ENCODE measurements around the gene B4GALT7.

B4GALT7 gene

DNA sequence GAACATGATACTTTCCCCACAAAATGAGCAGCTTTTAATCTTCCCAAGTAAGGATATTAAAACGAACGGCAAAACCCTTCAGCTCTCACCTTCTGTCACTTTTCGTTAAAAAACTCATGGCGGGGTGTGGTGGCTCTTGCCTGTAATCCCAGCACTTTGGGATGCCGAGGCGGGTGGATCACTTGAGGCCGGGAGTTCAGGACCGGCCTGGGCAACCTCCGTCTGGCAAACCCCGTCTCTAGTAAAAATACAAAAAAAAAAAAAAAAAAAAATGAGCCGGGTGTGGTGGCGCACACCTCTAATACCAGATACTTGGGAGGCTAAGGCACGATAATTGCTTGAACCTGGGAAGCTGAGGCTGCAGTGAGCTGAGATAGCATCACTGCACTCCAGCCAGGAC lies 7.0 kb upstream of the B4GALT7 start:
- DNase-seq (ENCODE audit: low read depth, low spot score) = no peak

GRCh38 chr5:177593511-177593910 lies 6.4 kb upstream of the B4GALT7 start:
- DNase-seq (ENCODE audit: low read depth, low spot score) = no peak

DNA sequence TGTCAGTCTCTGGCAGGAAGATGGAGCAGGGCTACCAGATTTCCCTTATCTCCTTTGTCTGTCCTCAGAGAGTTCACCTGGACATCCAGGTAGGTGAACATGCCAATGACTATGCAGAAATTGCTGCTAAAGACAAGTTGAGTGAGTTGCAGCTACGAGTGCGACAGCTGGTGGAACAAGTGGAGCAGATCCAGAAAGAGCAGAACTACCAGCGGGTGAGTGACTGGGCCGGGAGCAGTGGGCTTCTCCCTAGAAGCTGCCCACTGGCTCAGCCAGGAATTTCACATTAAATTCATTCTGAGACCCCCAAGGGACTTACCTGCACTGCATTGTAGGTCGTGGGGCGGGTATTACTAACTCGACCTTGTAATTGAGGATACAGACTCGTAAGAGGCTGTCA lies 5.9 kb upstream of the B4GALT7 start:
- DNase-seq (ENCODE audit: low read depth, low spot score) = no peak

GRCh38 chr5:177595026-177595585 lies 4.8 kb upstream of the B4GALT7 start:
- no peak for DNase-seq (ENCODE audit: low read depth, low spot score)

- DNase-seq (ENCODE audit: low read depth, low spot score) = no peak
Observed at GRCh38 chr5:177595991-177596774, 3.7 kb upstream of the B4GALT7 start.

DNA sequence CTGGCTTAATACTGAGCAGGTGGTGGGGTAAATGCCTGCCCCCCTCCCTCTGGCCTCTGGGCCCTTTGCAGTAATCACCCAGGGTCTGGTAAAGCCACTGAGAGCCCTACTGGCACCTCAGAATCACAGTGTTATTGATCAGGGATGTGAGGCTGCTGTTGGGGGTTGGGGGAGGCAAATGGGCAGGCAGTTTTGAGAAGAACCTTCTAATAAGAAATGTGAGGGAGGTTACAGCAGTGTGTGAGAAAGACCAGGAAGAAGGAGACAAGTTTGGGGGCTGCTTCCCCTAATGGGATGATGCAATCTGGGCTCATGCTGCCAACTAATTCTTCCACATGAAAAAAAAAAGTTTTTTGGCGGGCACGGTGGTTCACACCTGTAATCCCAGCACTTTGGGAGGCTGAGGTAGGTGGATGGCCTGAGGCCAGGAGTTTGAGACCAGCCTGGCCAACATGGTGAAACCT lies 3.1 kb upstream of the B4GALT7 start:
- DNase-seq (ENCODE audit: low read depth, low spot score) = no peak

DNA sequence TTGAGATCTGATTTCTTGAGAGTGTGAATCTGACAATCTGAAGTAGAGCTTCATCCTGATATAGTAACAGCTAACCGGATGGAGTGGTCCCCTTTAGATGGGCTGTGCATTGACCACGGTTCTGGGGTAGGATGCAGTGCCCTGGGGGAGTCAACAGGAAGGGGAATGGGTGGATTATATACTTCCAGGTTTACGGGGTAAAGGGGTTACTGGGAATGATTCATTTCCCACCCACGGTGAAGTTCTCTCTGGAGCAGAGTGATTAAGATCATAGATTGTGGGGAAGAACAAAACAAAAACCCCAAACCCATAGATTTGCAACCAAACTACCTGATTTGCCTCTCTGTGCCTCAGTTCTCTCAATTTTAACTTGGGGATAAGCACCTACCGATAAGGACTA lies 1.5 kb upstream of the B4GALT7 start:
- DNase-seq (ENCODE audit: low read depth, low spot score) = no peak

DNA sequence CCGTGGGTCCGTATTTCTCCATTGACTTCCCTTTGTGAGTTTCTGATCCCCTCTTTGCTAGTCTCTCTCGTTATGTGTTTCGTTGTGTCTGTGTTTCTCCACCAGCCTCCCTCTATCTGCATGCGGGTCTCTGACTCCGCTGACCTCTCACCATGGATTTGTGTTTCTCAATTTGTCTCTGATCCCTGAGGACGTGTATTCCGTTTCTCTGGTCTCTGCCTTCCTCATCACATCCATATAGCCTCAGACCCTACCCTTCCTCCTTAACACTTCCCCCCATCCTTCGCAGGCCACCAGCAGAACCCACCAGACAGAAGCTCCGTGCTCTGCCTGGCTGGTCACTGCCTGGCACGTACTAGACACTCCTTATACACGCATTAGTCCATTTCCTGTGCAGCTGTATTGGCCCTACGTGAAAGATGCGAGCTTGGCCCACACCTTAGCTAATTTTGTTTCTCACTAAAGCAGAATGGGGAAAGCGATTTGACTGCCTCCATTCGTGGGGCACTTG lies 631 bp downstream of the B4GALT7 start:
- no peak for DNase-seq (ENCODE audit: low read depth, low spot score)

- DNase-seq (ENCODE audit: low read depth, low spot score) = no peak
Observed at GRCh38 chr5:177601126-177601525, 1.2 kb downstream of the B4GALT7 start.

- DNase-seq (ENCODE audit: low read depth, low spot score) = no peak
Observed at GRCh38 chr5:177601577-177602457, 1.9 kb downstream of the B4GALT7 start.

- DNase-seq (ENCODE audit: low read depth, low spot score) = no peak
Observed at GRCh38 chr5:177602458-177602830, 2.5 kb downstream of the B4GALT7 start.

- no peak for DNase-seq (ENCODE audit: low read depth, low spot score)
Observed at GRCh38 chr5:177603631-177604030, 3.7 kb downstream of the B4GALT7 start.

- DNase-seq (ENCODE audit: low read depth, low spot score) = no peak
Observed at GRCh38 chr5:177604116-177604521, 4.2 kb downstream of the B4GALT7 start.

DNA sequence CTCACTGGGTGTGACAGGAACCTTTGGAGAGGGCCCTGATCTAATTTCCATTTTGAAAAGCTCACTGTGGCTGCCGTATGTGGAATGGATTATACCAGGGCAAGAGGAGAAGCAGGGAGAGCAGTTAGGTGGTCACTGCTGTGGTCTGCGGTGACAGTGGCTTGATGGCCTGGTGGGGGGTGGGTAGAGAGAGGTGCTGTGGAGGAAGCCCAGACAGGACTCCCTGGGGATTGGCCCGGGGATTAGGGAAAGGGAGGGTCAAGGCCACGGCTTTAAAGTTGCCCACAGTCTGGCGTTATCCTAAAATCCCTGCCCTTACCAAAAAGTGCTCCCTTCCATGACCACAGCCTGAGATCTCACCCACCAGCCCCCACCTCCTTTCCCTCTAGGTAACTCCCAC lies 4.7 kb downstream of the B4GALT7 start:
- DNase-seq (ENCODE audit: low read depth, low spot score) = no peak

GRCh38 chr5:177605078-177605477 lies 5.1 kb downstream of the B4GALT7 start:
- no peak for DNase-seq (ENCODE audit: low read depth, low spot score)

DNA sequence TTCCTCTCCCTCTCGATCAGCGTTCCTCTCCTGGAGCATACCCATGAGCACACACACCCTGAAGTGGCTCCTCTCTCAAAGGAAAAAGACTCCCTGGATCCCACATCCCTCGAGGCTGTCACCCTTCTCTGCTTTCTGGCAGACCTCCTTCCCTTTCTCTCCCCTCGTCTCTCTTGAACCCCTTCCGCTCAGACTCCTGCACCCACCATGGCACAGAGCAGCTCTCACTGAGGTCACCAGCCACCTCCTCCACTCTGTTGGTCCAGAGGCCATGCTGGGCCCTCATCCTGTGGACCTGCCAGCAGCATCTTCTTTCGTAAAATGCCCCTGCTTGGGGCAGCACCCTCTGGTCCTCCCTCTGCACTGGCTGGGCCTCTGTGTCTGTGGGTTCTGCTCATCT lies 5.7 kb downstream of the B4GALT7 start:
- DNase-seq (ENCODE audit: low read depth, low spot score) = no peak

GRCh38 chr5:177606071-177607051 lies 6.4 kb downstream of the B4GALT7 start:
- DNase-seq (ENCODE audit: low read depth, low spot score) = no peak

DNA sequence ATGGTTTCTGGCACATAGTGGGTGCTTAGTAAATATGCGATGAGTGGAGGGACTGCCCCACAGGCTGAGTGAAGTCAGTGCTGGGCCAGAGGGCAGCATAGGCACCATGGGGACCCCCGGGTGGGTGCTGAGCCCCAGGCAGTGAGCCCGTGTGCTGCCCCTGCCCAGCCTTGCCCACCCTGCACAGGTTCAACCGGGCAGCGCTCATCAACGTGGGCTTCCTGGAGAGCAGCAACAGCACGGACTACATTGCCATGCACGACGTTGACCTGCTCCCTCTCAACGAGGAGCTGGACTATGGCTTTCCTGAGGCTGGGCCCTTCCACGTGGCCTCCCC lies 7.2 kb downstream of the B4GALT7 start:
- DNase-seq (ENCODE audit: low read depth, low spot score) = no peak

GRCh38 chr5:177607452-177608192 lies 7.7 kb downstream of the B4GALT7 start:
- peak; percentile 46 for DNase-seq (ENCODE audit: low read depth, low spot score)

DNA sequence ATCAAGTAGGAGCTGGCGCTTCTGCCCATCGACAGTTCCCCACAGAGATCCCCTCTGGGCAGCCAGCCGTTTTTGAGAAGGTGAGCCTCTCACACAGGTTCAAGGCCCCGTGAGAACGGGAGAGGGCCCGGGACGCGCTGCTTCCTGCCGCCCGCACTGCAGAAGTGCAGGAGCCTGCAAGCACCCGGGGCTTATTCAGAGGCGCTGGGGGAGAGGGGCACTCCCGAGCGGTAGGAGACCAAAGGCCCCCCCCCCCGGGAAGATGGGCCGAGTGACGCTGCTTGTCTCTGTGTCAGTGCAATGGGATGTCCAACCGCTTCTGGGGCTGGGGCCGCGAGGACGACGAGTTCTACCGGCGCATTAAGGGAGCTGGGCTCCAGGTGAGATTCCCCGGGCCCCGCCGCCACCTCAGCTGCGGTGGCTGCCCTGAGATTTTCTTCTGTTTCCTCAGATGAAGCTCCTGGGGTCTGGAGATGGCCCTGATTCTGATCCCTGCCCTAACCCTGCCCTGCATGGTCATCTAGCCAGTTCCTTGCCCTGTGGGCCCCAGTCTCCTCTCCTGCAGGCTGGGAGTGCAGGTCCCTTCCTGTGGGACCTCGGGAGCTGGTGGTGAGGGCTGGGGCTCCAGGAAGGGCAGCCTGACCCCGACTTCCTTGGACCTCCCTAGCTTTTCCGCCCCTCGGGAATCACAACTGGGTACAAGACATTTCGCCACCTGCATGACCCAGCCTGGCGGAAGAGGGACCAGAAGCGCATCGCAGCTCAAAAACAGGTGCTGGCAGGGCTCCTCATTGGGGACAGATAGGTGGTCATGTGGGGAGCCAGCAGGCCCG lies 8.5 kb downstream of the B4GALT7 start:
- no peak for DNase-seq (ENCODE audit: low read depth, low spot score)
